ENCODE measurements around the gene PRMT3.
"Not testable (repeated sequence)": the region's sequence is repeated elsewhere in the genome, so short reads cannot be mapped to it uniquely, and the experiment has no call there.

The PRMT3 gene

DNA sequence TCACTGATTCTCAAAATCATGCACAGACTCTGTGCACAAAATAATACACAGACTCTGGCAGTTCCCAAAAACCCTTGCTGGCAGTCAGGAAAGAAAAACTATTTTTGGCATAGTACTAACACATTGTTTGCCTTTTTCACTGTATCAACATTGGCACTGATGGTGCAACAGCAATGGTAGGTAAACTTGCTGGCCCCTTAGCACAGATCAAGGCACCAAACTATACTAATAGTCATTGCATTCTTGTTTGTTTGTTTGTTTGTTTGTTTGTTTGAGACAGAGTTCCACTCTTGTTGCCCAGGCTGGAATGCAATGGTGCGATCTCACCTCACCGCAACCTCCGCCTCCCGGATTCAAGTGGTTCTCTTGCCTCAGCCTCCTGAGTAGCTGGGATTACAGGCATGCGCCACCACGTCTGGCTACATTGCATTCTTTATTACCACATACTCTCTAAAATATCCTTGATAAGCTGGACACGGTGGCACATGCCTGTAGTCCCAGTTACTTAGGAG, 130.9 kb downstream of the PRMT3 start:
- no peak for DNase-seq

GRCh38 chr11:20522536-20522935, 135.0 kb downstream of the PRMT3 start:
- DNase-seq: no peak

DNA sequence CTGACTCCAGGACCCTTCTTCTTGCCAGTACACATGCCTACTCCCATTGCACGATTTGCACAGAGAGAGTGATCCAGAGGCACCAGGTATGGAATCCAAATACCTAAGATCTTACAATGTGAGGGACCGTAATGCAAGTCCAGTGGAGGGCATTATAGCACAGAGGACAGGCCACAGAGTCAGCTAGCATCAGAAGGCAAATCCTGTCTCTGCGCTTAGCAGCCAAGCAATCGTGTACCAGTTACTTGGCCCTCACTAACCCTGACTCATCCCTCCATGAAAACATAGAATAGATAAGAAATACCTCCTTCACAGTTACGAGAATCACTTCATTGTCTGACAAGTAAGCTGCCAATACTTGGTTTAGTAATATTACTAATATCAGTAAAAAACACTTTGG, 142.2 kb downstream of the PRMT3 start:
- no peak for DNase-seq

DNA sequence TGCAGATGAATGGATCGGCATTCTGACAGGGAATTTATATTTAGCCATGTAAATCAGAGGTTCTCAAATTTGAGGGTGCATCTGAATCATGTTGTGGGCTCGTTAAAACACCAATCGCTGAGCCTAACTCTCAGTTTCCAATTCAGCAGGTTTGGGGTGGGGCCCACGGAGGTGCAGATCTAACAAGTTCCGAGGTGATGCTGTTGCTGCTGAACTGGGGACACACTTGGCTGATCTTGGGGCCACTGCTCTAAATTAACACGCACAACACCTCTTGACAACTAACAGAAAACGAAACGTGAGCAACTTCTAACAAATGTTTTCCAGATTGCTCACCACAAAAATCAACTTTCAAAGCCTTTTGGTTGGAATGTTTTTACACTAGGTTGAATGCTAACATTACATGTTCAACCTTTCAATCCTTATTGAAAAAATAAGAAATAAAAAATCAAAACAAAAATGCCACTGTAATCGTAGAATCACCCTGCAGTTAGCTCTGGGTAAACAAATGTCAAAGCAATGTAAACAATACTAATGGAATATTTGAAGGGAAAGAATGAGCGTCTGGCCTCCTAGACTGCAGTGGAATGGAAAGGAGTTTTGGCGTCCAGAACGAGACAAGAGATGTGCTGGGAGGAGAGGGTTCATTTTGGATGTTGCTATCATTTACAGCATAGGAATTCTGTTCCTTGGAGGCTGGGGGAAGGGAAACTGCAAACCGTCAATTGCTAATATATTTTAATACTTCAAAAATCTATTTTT, 143.6 kb downstream of the PRMT3 start:
- no peak for DNase-seq

- DNase-seq: no peak
These were observed 147.9 kb downstream of the PRMT3 start for GRCh38 chr11:20535271-20535881.

DNA sequence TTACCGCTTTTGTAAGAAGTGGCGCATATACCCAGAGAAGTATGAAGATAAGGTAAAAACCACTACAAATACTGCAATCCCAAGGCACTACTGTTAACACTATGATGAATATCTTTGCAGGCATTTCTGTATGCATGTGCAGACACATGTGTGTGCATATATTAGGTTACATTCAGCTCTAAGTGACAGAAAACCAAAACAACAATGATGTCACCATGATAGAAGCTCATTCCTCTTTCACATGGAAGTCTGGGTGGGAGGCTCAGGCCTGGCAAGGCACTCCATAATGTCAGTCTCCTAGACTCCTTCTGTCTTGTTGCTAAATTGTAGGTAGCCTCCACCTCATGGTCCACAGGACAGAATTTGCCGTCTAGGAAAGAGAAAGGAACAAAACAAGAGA, 148.8 kb downstream of the PRMT3 start:
- no peak for DNase-seq

- DNase-seq: no peak
These were observed 149.3 kb downstream of the PRMT3 start for GRCh38 chr11:20536784-20537183.

DNA sequence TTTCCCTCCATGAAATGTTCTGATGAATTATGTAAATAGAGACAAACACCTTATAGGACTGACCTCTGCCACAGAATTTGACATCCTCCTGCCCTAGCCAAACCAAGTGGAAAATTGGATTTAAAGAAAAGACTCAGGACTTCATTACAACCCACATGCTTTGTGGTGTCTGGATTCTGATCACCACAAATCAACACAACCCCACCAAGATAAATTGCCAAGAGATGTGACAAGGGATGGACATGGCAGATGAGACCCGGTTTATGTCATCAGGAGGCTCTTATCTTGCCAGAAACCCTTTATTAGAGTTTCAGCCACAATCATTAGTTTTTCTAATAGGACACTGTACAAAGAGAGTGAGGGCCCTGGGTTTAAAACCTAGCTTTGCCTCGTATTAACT, 154.0 kb downstream of the PRMT3 start:
- no peak for DNase-seq

- no peak for DNase-seq
These were observed 157.2 kb downstream of the PRMT3 start for GRCh38 chr11:20544603-20545237.

- no peak for DNase-seq
These were observed 159.9 kb downstream of the PRMT3 start for GRCh38 chr11:20547411-20547810.

DNA sequence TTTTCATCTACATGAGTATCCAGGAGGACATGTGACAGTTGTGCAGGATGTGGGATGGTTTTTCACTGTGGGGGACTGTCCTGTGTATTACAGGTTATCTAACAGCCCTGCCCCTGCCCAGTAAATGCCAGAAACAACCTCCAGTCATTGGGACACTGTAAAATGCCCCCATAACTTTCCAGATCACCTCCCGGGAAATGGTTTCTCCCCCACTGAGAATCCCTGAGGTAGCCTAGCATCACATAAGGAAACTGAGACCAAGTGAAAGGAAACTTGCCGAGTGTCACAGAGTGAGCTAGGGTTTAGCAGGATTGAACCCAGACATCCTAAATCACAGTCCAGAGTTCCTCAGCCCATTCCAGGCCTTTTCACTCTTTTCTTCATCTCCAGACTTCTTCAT, 163.6 kb downstream of the PRMT3 start:
- no peak for DNase-seq

DNA sequence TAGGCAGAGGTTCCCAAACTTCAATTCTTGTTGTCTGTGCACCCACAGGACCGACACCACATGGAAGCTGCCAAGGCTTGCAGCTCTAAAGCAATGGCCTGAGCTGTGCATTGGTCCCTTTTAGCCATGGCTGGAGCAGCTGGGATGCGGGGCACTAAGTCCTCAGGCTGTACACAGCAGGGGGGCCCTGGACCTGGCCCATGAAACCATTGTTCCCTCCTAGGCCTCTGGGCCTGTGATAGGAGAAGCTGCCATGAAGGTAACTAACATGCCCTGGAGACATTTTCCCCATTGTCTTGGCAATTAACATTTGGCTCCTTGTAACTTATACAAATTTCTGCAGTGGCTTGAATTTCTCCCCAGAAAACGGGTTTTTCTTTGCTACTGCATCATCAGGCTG, 168.3 kb downstream of the PRMT3 start:
- no peak for DNase-seq

DNA sequence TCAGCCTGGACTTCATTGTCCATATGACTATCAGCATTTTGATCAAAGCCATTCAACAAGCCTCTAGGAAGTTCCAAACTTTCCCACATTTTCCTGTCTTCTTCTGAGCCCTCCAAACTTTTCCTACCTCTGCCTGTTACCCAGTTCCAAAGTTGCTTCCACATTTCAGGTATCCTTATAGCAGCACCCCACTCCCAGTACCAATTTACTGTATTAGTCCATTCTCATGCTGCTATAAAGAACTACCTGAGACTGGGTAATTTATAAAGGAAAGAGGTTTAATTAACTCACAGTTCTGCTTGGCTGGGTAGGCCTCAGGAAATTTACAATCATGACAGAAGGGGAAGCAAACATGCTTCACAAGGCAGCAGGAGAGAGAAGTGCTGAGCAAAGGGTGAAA, 168.9 kb downstream of the PRMT3 start:
- not testable (repeated sequence) for DNase-seq

- DNase-seq: no peak
These were observed 171.2 kb downstream of the PRMT3 start for GRCh38 chr11:20558741-20559140.
